H1 (cell line): ENCODE results near the gene SPIB.
"Not testable (repeated sequence)": the region's sequence is repeated elsewhere in the genome, so short reads cannot be mapped to it uniquely, and the experiment has no call there.

ENCODE experiments used
- BRCA1 ChIP-seq: IDR thresholded peaks from 2 replicates; pipeline ENCODE4 v1.6.1; 2012; ENCODE audit warnings: low read depth, low read length, improper control_type of control experiment
- EGR1 ChIP-seq: IDR thresholded peaks from 2 replicates; pipeline ENCODE4 v1.6.1; 2011; ENCODE audit warnings: low read depth, low read length, borderline replicate concordance
- POLR2A ChIP-seq, 2 experiments: IDR thresholded peaks; 1 replicate in 1 of 2; 2 replicates in 1 of 2; pipeline ENCODE4 v1.6.1; 2011; ENCODE audit warnings: low read depth in 2 of 2, low read length in 2 of 2, mild to moderate bottlenecking in 2 of 2; ENCODE audit errors: control extremely low read depth in 1 of 2
- POLR2AphosphoS5 ChIP-seq: IDR thresholded peaks from 2 replicates; pipeline ENCODE4 v1.6.1; 2011; ENCODE audit warnings: low read depth, low read length
- POU5F1 ChIP-seq: IDR thresholded peaks from 2 replicates; pipeline ENCODE4 v1.6.1; 2011; ENCODE audit warnings: low read depth, mild to moderate bottlenecking, low read length, moderate library complexity
- RXRA ChIP-seq: IDR thresholded peaks from 2 replicates; pipeline ENCODE4 v1.6.1; 2011; ENCODE audit warnings: low read depth, mild to moderate bottlenecking, low read length, moderate library complexity; ENCODE audit not compliant: insufficient read depth
- SIN3A ChIP-seq, 2 experiments: IDR thresholded peaks in 1 of 2; conservative IDR thresholded peaks in 1 of 2; 2 replicates each; pipeline ENCODE4 v1.6.1; 2011 to 2012; ENCODE audit warnings: low read length in 2 of 2, improper control_type of control experiment in 1 of 2, low read depth in 1 of 2, mild to moderate bottlenecking in 1 of 2
- TBP ChIP-seq: IDR thresholded peaks from 2 replicates; pipeline ENCODE4 v1.6.1; 2011; ENCODE audit warnings: low read depth, low read length, improper control_type of control experiment
- YY1 ChIP-seq: IDR thresholded peaks from 2 replicates; pipeline ENCODE4 v1.6.1; 2011; ENCODE audit warnings: low read depth, mild to moderate bottlenecking, low read length
- TF ChIP-seq, protein P1 (sequence below), 3 experiments: IDR thresholded peaks; 1 replicate in 2 of 3; 2 replicates in 1 of 3; pipeline versions ENCODE4 v1.5.1 to v1.6.1; 2011; ENCODE audit warnings: low read length in 3 of 3, mild to moderate bottlenecking in 3 of 3, inconsistent platforms in 2 of 3, low read depth in 1 of 3, moderate library complexity in 1 of 3; ENCODE audit not compliant: insufficient read depth in 1 of 3; ENCODE audit errors: control extremely low read depth in 1 of 3
- TF ChIP-seq, protein P2 (sequence below): IDR thresholded peaks from 2 replicates; pipeline ENCODE4 v1.6.1; 2012; ENCODE audit warnings: low read length, inconsistent platforms

DNA sequence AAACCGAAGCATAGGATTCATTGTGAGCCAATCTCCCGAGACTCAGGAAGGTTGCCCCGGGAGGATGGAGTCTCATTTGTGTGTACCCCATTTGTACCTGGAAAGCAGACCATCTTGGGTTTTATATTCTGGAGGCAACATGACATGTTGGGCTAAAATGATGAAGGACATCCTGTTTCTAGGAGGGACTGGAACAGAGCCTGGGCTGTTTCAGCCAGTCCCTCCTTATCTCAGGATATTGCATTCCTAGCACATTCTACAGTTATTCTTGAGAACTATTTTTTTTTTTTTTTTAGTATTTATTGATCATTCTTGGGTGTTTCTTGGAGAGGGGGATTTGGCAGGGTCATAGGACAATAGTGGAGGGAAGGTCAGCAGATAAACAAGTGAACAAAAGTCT, 28.4 kb upstream of the SPIB start:
- TF ChIP-seq TBP; POLR2A (IDR thresholded peaks at IDR 0.05; ENCODE audit: control extremely low read depth in 1 of 2, low read depth in 2 of 2, low read length in 2 of 2); EGR1; POU5F1; YY1; RXRA; SIN3A (conservative IDR thresholded peaks at IDR 0.05 in 1 of 2, IDR thresholded peaks at IDR 0.05 in 1 of 2; ENCODE audit: low read depth in 1 of 2, low read length in 2 of 2); BRCA1; POLR2AphosphoS5: not testable (repeated sequence)
- TF ChIP-seq, protein P1, sequence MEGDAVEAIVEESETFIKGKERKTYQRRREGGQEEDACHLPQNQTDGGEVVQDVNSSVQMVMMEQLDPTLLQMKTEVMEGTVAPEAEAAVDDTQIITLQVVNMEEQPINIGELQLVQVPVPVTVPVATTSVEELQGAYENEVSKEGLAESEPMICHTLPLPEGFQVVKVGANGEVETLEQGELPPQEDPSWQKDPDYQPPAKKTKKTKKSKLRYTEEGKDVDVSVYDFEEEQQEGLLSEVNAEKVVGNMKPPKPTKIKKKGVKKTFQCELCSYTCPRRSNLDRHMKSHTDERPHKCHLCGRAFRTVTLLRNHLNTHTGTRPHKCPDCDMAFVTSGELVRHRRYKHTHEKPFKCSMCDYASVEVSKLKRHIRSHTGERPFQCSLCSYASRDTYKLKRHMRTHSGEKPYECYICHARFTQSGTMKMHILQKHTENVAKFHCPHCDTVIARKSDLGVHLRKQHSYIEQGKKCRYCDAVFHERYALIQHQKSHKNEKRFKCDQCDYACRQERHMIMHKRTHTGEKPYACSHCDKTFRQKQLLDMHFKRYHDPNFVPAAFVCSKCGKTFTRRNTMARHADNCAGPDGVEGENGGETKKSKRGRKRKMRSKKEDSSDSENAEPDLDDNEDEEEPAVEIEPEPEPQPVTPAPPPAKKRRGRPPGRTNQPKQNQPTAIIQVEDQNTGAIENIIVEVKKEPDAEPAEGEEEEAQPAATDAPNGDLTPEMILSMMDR (IDR thresholded peaks at IDR 0.05; ENCODE audit: control extremely low read depth in 1 of 3, insufficient read depth in 1 of 3, low read depth in 1 of 3, low read length in 3 of 3): not testable (repeated sequence)
- TF ChIP-seq, protein P2, sequence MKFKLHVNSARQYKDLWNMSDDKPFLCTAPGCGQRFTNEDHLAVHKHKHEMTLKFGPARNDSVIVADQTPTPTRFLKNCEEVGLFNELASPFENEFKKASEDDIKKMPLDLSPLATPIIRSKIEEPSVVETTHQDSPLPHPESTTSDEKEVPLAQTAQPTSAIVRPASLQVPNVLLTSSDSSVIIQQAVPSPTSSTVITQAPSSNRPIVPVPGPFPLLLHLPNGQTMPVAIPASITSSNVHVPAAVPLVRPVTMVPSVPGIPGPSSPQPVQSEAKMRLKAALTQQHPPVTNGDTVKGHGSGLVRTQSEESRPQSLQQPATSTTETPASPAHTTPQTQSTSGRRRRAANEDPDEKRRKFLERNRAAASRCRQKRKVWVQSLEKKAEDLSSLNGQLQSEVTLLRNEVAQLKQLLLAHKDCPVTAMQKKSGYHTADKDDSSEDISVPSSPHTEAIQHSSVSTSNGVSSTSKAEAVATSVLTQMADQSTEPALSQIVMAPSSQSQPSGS: not testable (repeated sequence)
